ENCODE measurements around the gene LAMP1.
"Not testable (repeated sequence)": the region's sequence is repeated elsewhere in the genome, so short reads cannot be mapped to it uniquely, and the experiment has no call there.

DNA sequence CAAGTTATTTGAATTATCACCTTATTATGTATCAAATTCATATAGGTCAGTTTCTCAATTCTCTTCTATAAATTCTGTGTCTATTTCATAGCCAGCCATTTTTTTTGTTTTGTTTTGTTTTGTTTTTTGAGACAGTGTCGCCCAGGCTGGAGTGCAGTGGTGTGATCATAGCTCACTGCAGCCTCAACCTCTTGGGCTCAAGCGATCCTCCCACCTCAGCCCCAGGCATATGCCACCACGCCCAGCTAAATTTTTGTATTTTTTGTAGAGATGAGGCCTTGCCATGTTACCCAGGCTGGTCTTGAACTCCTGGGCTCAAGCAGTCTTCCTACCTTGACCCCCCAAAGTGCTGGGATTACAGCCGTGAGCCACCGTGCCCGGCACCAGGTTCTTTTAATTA, 39.1 kb upstream of the LAMP1 start:
- TF ChIP-seq, protein P1, sequence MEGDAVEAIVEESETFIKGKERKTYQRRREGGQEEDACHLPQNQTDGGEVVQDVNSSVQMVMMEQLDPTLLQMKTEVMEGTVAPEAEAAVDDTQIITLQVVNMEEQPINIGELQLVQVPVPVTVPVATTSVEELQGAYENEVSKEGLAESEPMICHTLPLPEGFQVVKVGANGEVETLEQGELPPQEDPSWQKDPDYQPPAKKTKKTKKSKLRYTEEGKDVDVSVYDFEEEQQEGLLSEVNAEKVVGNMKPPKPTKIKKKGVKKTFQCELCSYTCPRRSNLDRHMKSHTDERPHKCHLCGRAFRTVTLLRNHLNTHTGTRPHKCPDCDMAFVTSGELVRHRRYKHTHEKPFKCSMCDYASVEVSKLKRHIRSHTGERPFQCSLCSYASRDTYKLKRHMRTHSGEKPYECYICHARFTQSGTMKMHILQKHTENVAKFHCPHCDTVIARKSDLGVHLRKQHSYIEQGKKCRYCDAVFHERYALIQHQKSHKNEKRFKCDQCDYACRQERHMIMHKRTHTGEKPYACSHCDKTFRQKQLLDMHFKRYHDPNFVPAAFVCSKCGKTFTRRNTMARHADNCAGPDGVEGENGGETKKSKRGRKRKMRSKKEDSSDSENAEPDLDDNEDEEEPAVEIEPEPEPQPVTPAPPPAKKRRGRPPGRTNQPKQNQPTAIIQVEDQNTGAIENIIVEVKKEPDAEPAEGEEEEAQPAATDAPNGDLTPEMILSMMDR (IDR thresholded peaks at IDR 0.05): not testable (repeated sequence)
- not testable (repeated sequence) for TF ChIP-seq POLR2A (IDR thresholded peaks at IDR 0.05)

All from right lobe of liver (tissue), 4 donors.